Choroid plexus epithelial cell (primary cell): ENCODE results near the gene CPSF4.
"Not testable (repeated sequence)": the region's sequence is repeated elsewhere in the genome, so short reads cannot be mapped to it uniquely, and the experiment has no call there.

Experiments used
- DNase-seq: peaks from one replicate; pipeline ENCODE4 v3.0.0-alpha.2; 2010; ENCODE audit warnings: low read depth
- H3K4me3 ChIP-seq: 2 replicates; pipeline ENCODE4 v1.5.1; 2011; ENCODE audit warnings: low read depth, mild to moderate bottlenecking, control low read depth, low read length, moderate library complexity
- CTCF ChIP-seq: conservative IDR thresholded peaks from 2 replicates; pipeline ENCODE4 v1.5.1; 2011; ENCODE audit warnings: low read depth, mild to moderate bottlenecking, control low read depth, inconsistent platforms, low read length, moderate library complexity

Gene CPSF4

GRCh38 chr7:99499721-99500636 is 61.2 kb downstream of the CPSF4 start, which contains the start of gene ZNF394:
Gene ZNF394, minus strand, starts transcription at chr7:99500281. Its CDS starts 188 bp downstream, at chr7:99500093.
- peak within 1 kb of the TSS; percentile 98 for H3K4me3 ChIP-seq
- DNase-seq: peak; percentile 93
- TF ChIP-seq CTCF: no peak

GRCh38 chr7:99500637-99501009 is 61.9 kb downstream of the CPSF4 start:
- TF ChIP-seq CTCF: no peak
- H3K4me3 ChIP-seq: peak overlapping the region; percentile 98
- DNase-seq: no peak

GRCh38 chr7:99501236-99501635 is 62.5 kb downstream of the CPSF4 start:
- not testable (repeated sequence) for H3K4me3 ChIP-seq, DNase-seq

- no peak for TF ChIP-seq CTCF
- no peak for DNase-seq
- H3K4me3 ChIP-seq: peak overlapping the region; percentile 74
Observed at GRCh38 chr7:99504281-99504602, 65.5 kb downstream of the CPSF4 start.

DNA sequence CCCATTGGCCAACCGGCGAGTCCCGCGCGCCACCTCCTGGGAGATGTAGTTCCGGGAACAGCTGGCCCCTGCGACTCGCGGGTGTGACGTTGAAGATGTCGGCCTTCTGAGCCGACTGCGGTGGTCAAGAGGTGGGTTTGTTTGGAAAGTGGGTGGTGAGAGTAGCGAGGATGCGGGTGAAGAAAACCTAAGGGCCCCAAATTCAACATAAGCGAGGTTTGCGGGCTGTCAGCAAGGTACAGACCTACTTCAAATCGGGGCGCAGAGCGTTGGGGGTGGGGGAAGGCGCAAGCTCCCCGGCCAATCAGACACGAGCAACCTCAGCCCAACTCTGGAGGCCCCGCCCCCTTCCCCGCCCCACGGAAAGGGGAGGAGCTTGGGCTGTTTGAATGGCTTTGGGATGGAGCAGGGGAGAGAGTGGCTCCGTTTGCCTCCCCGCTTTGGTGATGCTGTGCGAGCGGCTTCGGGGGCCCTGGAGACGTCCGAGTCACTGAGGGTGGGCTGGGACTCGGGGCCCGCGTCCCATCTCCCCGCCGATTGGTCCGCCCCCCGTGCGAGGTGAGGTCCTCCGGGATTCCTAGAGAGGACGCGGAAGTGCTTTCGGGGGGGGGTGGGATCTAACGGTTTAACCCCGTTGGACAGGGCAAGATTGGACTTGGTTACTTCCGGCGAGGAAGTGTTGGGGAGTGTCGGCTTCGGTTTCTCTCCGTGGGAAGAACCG is 66.0 kb downstream of the CPSF4 start, which contains the start of gene ZKSCAN5:
ZKSCAN5 (plus strand) TSS at position 60 of the 721 bp plus-strand sequence. CDS start 1,383 bp downstream, outside the sequence.
- peak within 1 kb of the TSS; percentile 74 for H3K4me3 ChIP-seq
- DNase-seq: peak; percentile 98
- no peak for TF ChIP-seq CTCF

- peak overlapping the region; percentile 74 for H3K4me3 ChIP-seq
- peak; percentile 34 for DNase-seq
- TF ChIP-seq CTCF: no peak
Observed at GRCh38 chr7:99505324-99505662, 66.5 kb downstream of the CPSF4 start.
